Measurements from ENCODE around the gene COP1.

The COP1 gene

DNA sequence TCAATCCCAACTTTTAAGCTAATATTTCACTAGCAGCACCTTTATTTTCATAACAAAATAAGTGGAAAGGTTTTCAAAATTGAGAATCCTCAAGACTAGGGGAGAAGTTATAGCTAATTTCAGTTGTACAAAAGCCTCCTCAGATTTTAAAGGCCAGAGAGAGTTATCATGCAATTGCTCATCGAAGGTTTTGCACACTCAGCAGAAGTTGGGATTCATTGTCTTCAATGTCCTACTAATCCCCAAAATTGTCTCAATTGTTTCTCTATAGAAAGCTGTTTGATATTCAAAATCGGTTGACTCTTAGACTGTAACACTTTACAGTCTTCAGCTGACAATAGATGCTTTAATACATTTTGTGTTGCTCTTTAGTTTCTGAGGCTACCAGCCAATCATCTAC is 293.0 kb downstream of the COP1 start:
- no peaks in the 10 kb centered on the region for H3K4me1 ChIP-seq (ENCODE audit: low read depth, poor library complexity, severe bottlenecking)
- TF ChIP-seq, protein P1, sequence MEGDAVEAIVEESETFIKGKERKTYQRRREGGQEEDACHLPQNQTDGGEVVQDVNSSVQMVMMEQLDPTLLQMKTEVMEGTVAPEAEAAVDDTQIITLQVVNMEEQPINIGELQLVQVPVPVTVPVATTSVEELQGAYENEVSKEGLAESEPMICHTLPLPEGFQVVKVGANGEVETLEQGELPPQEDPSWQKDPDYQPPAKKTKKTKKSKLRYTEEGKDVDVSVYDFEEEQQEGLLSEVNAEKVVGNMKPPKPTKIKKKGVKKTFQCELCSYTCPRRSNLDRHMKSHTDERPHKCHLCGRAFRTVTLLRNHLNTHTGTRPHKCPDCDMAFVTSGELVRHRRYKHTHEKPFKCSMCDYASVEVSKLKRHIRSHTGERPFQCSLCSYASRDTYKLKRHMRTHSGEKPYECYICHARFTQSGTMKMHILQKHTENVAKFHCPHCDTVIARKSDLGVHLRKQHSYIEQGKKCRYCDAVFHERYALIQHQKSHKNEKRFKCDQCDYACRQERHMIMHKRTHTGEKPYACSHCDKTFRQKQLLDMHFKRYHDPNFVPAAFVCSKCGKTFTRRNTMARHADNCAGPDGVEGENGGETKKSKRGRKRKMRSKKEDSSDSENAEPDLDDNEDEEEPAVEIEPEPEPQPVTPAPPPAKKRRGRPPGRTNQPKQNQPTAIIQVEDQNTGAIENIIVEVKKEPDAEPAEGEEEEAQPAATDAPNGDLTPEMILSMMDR (conservative IDR thresholded peaks at IDR 0.05; ENCODE audit: low read depth, low read length): no peak
- H3K27me3 ChIP-seq (ENCODE audit: insufficient read depth, low read depth): no peaks in the 10 kb centered on the region
- no peaks in the 10 kb centered on the region for H3K79me2 ChIP-seq (ENCODE audit: insufficient read depth, low read depth)
- no peak overlapping the region for H3K4me2 ChIP-seq
- no peaks in the 10 kb centered on the region for H4K20me1 ChIP-seq (ENCODE audit: insufficient read depth)
- H2AFZ ChIP-seq (ENCODE audit: low read depth): no peak overlapping the region
- no peak overlapping the region for H3K9ac ChIP-seq
- H3K36me3 ChIP-seq (ENCODE audit: insufficient read depth): no peaks in the 10 kb centered on the region
- no peak overlapping the region for H3K4me3 ChIP-seq (IDR thresholded peaks at IDR 0.05; ENCODE audit: insufficient read depth, low read depth, low read length)
- H3K27ac ChIP-seq: no peak overlapping the region

DNA sequence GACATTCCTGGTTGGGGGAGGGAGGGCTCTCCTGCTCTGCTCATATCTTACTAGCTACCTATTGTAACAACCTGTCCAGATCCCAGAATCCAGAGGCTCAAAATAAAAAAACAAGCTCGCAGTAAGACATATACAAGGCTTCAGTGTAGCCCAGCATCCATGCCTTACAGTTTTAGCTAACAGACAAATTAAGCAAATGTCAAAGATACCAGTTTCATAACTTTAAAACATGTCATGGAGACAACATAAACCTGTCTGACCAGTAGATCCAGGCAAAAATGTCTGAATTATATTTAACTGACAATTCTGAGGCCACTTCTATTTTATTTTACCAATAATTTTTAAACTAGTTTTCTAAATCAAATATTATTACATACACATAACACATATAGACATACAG is 295.9 kb downstream of the COP1 start:
- no peaks in the 10 kb centered on the region for H3K27me3 ChIP-seq (ENCODE audit: insufficient read depth, low read depth)
- no peaks in the 10 kb centered on the region for H3K36me3 ChIP-seq (ENCODE audit: insufficient read depth)
- H2AFZ ChIP-seq (ENCODE audit: low read depth): no peak overlapping the region
- no peaks in the 10 kb centered on the region for H4K20me1 ChIP-seq (ENCODE audit: insufficient read depth)
- no peak overlapping the region for H3K4me2 ChIP-seq
- H3K4me1 ChIP-seq (ENCODE audit: low read depth, poor library complexity, severe bottlenecking): no peaks in the 10 kb centered on the region
- no peak overlapping the region for H3K4me3 ChIP-seq (IDR thresholded peaks at IDR 0.05; ENCODE audit: insufficient read depth, low read depth, low read length)
- no peak overlapping the region for H3K9ac ChIP-seq
- TF ChIP-seq, protein P1 (conservative IDR thresholded peaks at IDR 0.05; ENCODE audit: low read depth, low read length): no peak
- no peaks in the 10 kb centered on the region for H3K79me2 ChIP-seq (ENCODE audit: insufficient read depth, low read depth)
- no peak overlapping the region for H3K27ac ChIP-seq

DNA sequence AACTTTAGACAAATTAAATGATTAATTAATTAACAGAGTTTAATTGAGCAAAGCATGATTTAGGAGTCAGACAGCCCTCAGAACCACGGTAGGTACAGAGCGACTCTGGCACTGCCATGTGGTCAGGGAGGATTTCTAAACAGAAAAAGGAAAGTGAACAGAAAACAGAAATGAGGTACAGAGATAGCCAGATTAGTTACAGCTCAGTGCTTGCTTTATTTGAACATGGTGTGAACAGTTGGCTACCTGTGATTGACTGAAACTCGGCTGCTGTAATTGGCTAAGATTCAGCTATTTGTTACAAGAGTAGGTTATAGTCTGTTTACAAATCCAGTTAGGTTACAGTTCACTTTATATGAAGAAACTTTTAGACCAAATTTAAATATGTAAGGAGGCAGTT is 300.7 kb downstream of the COP1 start:
- no peaks in the 10 kb centered on the region for H3K27me3 ChIP-seq (ENCODE audit: insufficient read depth, low read depth)
- no peak overlapping the region for H2AFZ ChIP-seq (ENCODE audit: low read depth)
- H3K4me1 ChIP-seq (ENCODE audit: low read depth, poor library complexity, severe bottlenecking): no peaks in the 10 kb centered on the region
- H3K36me3 ChIP-seq (ENCODE audit: insufficient read depth): no peaks in the 10 kb centered on the region
- H3K27ac ChIP-seq: no peak overlapping the region
- no peaks in the 10 kb centered on the region for H3K79me2 ChIP-seq (ENCODE audit: insufficient read depth, low read depth)
- no peak overlapping the region for H3K4me3 ChIP-seq (IDR thresholded peaks at IDR 0.05; ENCODE audit: insufficient read depth, low read depth, low read length)
- TF ChIP-seq, protein P1 (conservative IDR thresholded peaks at IDR 0.05; ENCODE audit: low read depth, low read length): no peak
- no peak overlapping the region for H3K4me2 ChIP-seq
- H3K9ac ChIP-seq: no peak overlapping the region
- H4K20me1 ChIP-seq (ENCODE audit: insufficient read depth): no peaks in the 10 kb centered on the region

DNA sequence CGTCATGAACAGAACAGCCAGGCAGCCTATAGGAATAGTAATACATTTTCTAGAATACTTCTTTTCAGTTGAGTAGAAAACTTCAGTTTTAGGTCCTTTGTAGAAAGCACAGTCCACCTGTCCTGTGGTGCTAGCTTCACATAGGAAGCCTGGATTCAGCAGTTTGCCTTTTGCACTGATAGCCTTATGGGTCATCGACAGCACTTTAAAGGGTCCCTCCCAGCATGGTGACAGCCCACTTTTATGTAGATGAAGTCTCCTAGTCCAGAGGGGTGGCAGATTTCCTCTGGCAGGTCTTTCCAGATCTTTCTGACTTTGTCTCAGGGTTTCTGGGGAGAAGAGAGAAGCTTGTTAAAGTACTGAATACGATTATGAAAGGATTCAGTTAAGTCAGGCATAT is 302.3 kb downstream of the COP1 start:
- Histone ChIP-seq H3K36me3 (ENCODE audit: insufficient read depth) (no peaks in the 10 kb centered on the region), H2AFZ (ENCODE audit: low read depth) (no peak overlapping the region), H3K9ac (no peak overlapping the region), H4K20me1 (ENCODE audit: insufficient read depth) (no peaks in the 10 kb centered on the region), H3K4me3 (IDR thresholded peaks at IDR 0.05; ENCODE audit: insufficient read depth, low read depth, low read length) (no peak overlapping the region), H3K27me3 (ENCODE audit: insufficient read depth, low read depth) (no peaks in the 10 kb centered on the region), H3K27ac (no peak overlapping the region), H3K4me2 (no peak overlapping the region), H3K79me2 (ENCODE audit: insufficient read depth, low read depth) (no peaks in the 10 kb centered on the region), H3K4me1 (ENCODE audit: low read depth, poor library complexity, severe bottlenecking) (no peaks in the 10 kb centered on the region)
- TF ChIP-seq, protein P1 (conservative IDR thresholded peaks at IDR 0.05; ENCODE audit: low read depth, low read length): no peak

DNA sequence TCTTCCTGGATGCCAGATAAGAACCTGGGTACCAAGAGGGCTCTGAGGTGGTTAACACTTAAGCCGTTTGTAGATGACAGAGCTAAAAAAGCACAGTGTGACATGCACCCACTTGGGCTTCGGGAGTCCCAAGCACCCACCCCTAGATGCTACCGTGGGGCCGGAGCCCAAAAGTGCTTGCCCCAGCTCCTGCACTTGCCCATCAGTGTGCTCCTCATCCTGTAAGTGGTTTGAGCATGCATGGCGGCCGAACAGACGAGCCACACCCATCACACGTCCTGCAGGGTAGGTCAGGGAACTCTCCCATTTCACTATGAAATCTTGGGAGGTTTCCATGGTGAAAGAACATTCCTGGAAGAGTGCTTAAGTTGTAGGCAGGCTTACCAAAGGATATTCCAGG is 304.8 kb downstream of the COP1 start:
- no peaks in the 10 kb centered on the region for H4K20me1 ChIP-seq (ENCODE audit: insufficient read depth)
- TF ChIP-seq, protein P1 (conservative IDR thresholded peaks at IDR 0.05; ENCODE audit: low read depth, low read length): no peak
- no peaks in the 10 kb centered on the region for H3K27me3 ChIP-seq (ENCODE audit: insufficient read depth, low read depth)

More for the DNA sequence above, 304.8 kb downstream of the COP1 start:
- H3K4me3 ChIP-seq (IDR thresholded peaks at IDR 0.05; ENCODE audit: insufficient read depth, low read depth, low read length): no peak overlapping the region
- no peak overlapping the region for H3K9ac ChIP-seq
- no peaks in the 10 kb centered on the region for H3K36me3 ChIP-seq (ENCODE audit: insufficient read depth)
- no peaks in the 10 kb centered on the region for H3K4me1 ChIP-seq (ENCODE audit: low read depth, poor library complexity, severe bottlenecking)
- no peaks in the 10 kb centered on the region for H3K79me2 ChIP-seq (ENCODE audit: insufficient read depth, low read depth)
- H2AFZ ChIP-seq (ENCODE audit: low read depth): no peak overlapping the region
- H3K4me2 ChIP-seq: no peak overlapping the region
- no peak overlapping the region for H3K27ac ChIP-seq

All from KMS-11 (cell line).